Skeletal muscle satellite cell (primary cell): ENCODE results near the gene AGTR1.

Experiments used
- H3K27me3 ChIP-seq: 2 replicates; pipeline ENCODE4 v1.7.0; 2013; ENCODE audit warnings: low read length; ENCODE audit not compliant: control insufficient read depth, insufficient read depth
- H3K36me3 ChIP-seq: 2 replicates; pipeline ENCODE4 v1.7.0; 2013; ENCODE audit warnings: mild to moderate bottlenecking, control low read depth, low read length; ENCODE audit not compliant: insufficient read depth
- H3K4me1 ChIP-seq: 2 replicates; pipeline ENCODE4 v1.7.0; 2013; ENCODE audit warnings: low read length; ENCODE audit not compliant: control insufficient read depth, insufficient read depth
- H3K4me2 ChIP-seq: 2 replicates; pipeline ENCODE4 v1.7.0; 2013; ENCODE audit warnings: mild to moderate bottlenecking, low read length
- H3K4me3 ChIP-seq: 2 replicates; pipeline ENCODE4 v1.7.0; 2013; ENCODE audit warnings: low read length
- H3K9ac ChIP-seq: 2 replicates; pipeline ENCODE4 v1.7.0; 2013; ENCODE audit warnings: mild to moderate bottlenecking, low read depth, low read length, moderate library complexity
- H3K9me3 ChIP-seq: replicated peaks from 2 replicates; pipeline ENCODE4 v1.7.0; 2013; ENCODE audit warnings: mild to moderate bottlenecking, control low read depth, low read length

AGTR1 gene

DNA sequence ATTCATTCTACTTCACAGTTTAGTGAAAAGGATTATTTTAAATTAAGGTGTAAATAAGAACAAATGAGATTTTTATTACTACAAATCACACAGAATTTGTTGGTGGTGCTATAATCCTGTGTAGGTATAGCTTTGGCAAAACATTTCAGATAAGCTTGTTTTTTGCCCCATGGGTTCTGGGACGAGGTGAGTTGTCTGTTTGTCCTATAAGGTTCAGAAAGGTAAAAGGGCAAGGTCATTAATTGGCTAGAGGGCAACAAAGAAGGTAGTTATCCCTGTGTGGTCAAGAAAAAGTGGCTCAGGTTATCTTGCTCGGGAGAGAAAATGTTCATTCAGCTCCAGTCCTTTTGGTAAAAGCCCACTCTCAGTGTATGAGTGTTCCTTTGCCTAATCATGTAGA, 23.2 kb downstream of the AGTR1 start:
- Histone ChIP-seq H3K4me1 (peaks cover 7% of the 10 kb centered on the region), H3K9me3 (no peaks in the 10 kb centered on the region), H3K9ac (no peak overlapping the region), H3K27me3 (no peaks in the 10 kb centered on the region), H3K36me3 (no peaks in the 10 kb centered on the region), H3K4me3 (no peak overlapping the region), H3K4me2 (no peak overlapping the region)

DNA sequence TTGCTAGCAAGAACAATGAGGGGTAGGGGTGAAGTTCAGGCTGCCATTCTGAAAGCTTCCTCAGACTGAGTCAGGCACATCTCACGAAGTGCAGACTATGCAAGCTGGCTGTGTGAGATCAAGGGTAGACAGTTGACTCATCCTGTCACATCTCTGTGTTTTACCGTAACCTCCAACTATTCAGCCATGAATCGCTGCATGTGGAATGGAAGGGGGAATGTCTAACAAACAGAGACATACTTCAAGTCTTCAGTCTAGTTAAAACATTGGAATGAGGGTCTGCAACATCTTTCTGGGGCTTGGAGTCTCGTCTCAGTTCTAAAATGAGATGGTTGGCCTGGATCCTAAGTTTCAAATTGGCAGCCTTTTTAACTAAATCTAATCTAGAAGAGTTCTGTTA, 25.9 kb downstream of the AGTR1 start:
- H3K4me2 ChIP-seq, result peak overlapping the region; percentile 56
- H3K4me3 ChIP-seq, result no peak overlapping the region
- H3K9ac ChIP-seq, result no peak overlapping the region
- H3K9me3 ChIP-seq, result no peaks in the 10 kb centered on the region
- H3K4me1 ChIP-seq, result peaks cover 3% of the 10 kb centered on the region
- no peaks in the 10 kb centered on the region for H3K27me3 ChIP-seq
- no peaks in the 10 kb centered on the region for H3K36me3 ChIP-seq

DNA sequence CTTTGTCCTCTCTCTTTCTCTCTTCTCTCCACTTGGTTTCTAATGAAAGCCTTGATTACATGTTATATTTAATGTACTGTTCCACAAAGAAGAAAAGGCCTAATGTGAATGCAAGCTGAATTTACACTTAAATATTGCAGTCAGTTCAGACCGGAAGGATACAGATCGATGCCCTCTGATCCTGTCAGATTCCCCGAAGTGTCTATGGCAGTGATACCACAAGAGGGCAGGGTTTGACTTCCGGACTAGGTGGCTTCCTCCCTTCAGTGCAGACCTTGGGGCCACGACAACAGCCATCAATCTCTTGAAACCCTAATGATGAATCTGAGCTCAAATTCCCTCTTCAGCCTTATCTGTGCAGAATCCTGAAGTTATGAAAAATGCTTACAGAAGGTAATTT, 29.5 kb downstream of the AGTR1 start:
- no peak overlapping the region for H3K4me3 ChIP-seq
- peaks cover 3% of the 10 kb centered on the region for H3K4me1 ChIP-seq
- no peaks in the 10 kb centered on the region for H3K27me3 ChIP-seq
- H3K9ac ChIP-seq, result no peak overlapping the region
- no peaks in the 10 kb centered on the region for H3K9me3 ChIP-seq
- H3K4me2 ChIP-seq, result no peak overlapping the region
- no peaks in the 10 kb centered on the region for H3K36me3 ChIP-seq

GRCh38 chr3:148728753-148729152, 31.1 kb downstream of the AGTR1 start:
- Histone ChIP-seq H3K9me3 (no peaks in the 10 kb centered on the region), H3K9ac (no peak overlapping the region), H3K36me3 (no peaks in the 10 kb centered on the region), H3K4me3 (no peak overlapping the region), H3K4me1 (no peaks in the 10 kb centered on the region), H3K4me2 (no peak overlapping the region), H3K27me3 (no peaks in the 10 kb centered on the region)

GRCh38 chr3:148729476-148730055, 31.9 kb downstream of the AGTR1 start:
- Histone ChIP-seq H3K4me2 (no peak overlapping the region), H3K4me1 (no peaks in the 10 kb centered on the region), H3K4me3 (no peak overlapping the region), H3K9me3 (no peaks in the 10 kb centered on the region), H3K36me3 (no peaks in the 10 kb centered on the region), H3K9ac (no peak overlapping the region), H3K27me3 (no peaks in the 10 kb centered on the region)

DNA sequence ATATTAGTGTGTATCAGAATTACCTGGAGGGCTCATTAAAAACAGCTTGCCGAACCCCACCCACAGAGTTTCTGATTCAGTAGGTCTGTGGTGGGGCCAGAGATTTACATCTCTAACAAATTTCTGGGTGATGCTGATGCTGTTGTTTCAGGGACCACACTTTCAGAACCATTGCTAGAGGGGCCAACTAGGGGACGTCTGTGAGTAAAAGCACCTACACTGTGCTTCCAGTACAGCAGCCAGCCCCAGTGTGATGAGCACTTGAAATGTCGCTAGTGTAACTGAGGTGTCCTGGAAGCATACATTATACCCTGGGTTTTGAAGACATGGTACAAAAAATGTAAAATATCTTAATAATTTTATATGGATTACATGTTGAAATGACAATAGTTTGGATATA, 33.0 kb downstream of the AGTR1 start:
- Histone ChIP-seq H3K9me3 (no peaks in the 10 kb centered on the region), H3K36me3 (no peaks in the 10 kb centered on the region), H3K4me1 (no peaks in the 10 kb centered on the region), H3K4me3 (no peak overlapping the region), H3K27me3 (no peaks in the 10 kb centered on the region), H3K9ac (no peak overlapping the region), H3K4me2 (no peak overlapping the region)

DNA sequence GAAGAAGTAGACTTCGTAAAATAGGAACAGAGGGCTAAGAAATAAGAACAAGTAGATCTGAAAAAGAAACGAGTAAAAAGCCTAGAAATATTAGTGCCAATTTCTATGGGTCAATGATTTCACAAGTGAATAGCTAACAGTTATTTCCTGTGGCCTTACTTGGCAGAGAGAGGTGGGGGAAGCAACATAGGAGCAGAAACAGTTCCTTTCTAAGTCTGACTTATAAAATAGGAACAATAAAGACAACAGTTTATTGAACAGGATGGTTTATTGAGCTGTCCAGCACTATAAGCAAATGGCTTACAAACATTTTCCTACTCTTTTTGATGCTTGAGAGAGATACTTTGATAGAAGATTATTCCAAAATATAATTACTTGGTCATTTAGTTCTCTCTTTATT, 37.9 kb downstream of the AGTR1 start:
- H3K4me3 ChIP-seq, result no peak overlapping the region
- H3K4me2 ChIP-seq, result no peak overlapping the region
- H3K4me1 ChIP-seq, result peaks cover 7% of the 10 kb centered on the region
- no peaks in the 10 kb centered on the region for H3K9me3 ChIP-seq
- H3K36me3 ChIP-seq, result no peaks in the 10 kb centered on the region
- H3K27me3 ChIP-seq, result no peaks in the 10 kb centered on the region
- no peak overlapping the region for H3K9ac ChIP-seq

GRCh38 chr3:148736086-148736485, 38.4 kb downstream of the AGTR1 start:
- Histone ChIP-seq H3K4me1 (peaks cover 7% of the 10 kb centered on the region), H3K9me3 (no peaks in the 10 kb centered on the region), H3K4me3 (no peak overlapping the region), H3K4me2 (no peak overlapping the region), H3K27me3 (no peaks in the 10 kb centered on the region), H3K36me3 (no peaks in the 10 kb centered on the region), H3K9ac (no peak overlapping the region)

DNA sequence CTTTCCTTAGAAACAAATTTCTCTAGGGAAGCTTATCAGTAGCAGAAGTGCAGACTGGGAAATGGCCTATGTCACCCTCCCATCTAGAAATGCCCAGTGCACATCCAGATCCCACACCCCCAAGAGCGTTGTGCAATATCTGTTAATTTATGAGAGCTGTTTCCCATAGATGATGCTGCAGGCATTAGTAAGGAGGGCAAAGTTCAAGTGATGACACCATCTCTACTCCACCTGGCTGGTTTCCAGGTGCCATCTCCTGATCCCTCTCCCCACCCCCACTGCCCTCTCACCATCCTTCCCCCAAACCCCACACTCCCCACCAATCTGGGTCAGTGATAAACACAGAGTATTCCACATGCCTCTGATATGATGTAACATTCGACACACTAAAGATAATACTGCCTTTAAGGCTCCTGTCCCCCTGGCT, 39.4 kb downstream of the AGTR1 start:
- H3K27me3 ChIP-seq, result no peaks in the 10 kb centered on the region
- H3K4me2 ChIP-seq, result no peak overlapping the region
- peaks cover 7% of the 10 kb centered on the region for H3K4me1 ChIP-seq
- H3K36me3 ChIP-seq, result no peaks in the 10 kb centered on the region
- no peaks in the 10 kb centered on the region for H3K9me3 ChIP-seq
- H3K9ac ChIP-seq, result no peak overlapping the region
- H3K4me3 ChIP-seq, result no peak overlapping the region

- Histone ChIP-seq H3K4me2 (no peak overlapping the region), H3K4me1 (peaks cover 7% of the 10 kb centered on the region), H3K4me3 (no peak overlapping the region), H3K9ac (no peak overlapping the region), H3K27me3 (no peaks in the 10 kb centered on the region), H3K9me3 (no peaks in the 10 kb centered on the region), H3K36me3 (no peaks in the 10 kb centered on the region)
Measured at GRCh38 chr3:148739720-148740119, 42.0 kb downstream of the AGTR1 start.

- no peak overlapping the region for H3K4me3 ChIP-seq
- H3K9me3 ChIP-seq, result no peaks in the 10 kb centered on the region
- no peaks in the 10 kb centered on the region for H3K27me3 ChIP-seq
- H3K4me2 ChIP-seq, result no peak overlapping the region
- H3K9ac ChIP-seq, result no peak overlapping the region
- peaks cover 7% of the 10 kb centered on the region for H3K4me1 ChIP-seq
- H3K36me3 ChIP-seq, result no peaks in the 10 kb centered on the region
Measured at GRCh38 chr3:148740291-148740690, 42.6 kb downstream of the AGTR1 start.

DNA sequence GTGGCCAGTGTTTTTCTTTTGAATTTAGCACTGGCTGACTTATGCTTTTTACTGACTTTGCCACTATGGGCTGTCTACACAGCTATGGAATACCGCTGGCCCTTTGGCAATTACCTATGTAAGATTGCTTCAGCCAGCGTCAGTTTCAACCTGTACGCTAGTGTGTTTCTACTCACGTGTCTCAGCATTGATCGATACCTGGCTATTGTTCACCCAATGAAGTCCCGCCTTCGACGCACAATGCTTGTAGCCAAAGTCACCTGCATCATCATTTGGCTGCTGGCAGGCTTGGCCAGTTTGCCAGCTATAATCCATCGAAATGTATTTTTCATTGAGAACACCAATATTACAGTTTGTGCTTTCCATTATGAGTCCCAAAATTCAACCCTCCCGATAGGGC, 43.5 kb downstream of the AGTR1 start:
- Histone ChIP-seq H3K36me3 (no peaks in the 10 kb centered on the region), H3K9me3 (no peaks in the 10 kb centered on the region), H3K27me3 (no peaks in the 10 kb centered on the region), H3K4me2 (no peak overlapping the region), H3K4me3 (no peak overlapping the region), H3K9ac (no peak overlapping the region), H3K4me1 (peaks cover 7% of the 10 kb centered on the region)
